GM19452 (cell line): ENCODE results near the gene TSKU.
"Not testable (repeated sequence)": the region's sequence is repeated elsewhere in the genome, so short reads cannot be mapped to it uniquely, and the experiment has no call there.

Experiments used
- ATAC-seq: cut with Tn5 transposase; IDR thresholded peaks from one replicate; pipeline ENCODE4 v1.9.1; 2021; ENCODE audit not compliant: unreplicated experiment

The TSKU gene

DNA sequence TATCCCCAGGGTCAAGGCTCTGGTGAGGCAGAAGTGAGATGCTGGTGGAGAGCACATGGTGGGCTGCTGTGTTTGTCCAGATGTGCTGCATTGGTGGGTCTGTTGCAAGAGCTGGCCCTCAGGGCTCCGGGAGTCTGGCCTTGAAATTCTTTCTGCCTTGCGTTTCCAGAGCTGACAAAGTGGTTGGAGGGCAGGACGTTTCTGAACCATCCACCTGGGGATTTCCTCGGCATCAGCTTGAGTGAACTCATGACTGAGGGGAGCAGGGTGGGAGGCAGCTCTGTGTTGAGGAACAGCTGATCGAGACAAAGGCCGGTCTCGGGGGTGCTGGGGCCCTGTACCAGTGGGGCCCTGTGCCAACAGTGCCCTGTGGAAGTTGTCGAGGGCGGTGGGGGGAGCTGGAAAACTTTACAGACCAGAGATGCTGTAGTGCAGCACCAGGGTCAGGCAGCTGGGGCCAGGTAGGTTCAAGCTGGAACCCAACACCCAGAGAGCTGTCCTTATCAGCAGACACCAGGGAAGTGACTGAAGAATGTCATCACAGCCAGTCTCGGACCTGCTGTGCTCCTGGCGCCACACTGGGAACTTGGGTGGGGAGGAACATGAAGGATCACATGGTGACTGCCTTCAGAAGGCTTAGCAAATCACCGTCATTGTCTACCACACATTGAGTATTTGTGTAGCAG, 4.9 kb downstream of the TSKU start:
- no peak for ATAC-seq

- no peak for ATAC-seq
Measured at GRCh38 chr11:76788661-76789442, 5.7 kb downstream of the TSKU start.

- no peak for ATAC-seq
Measured at GRCh38 chr11:76789443-76789719, 6.2 kb downstream of the TSKU start.

DNA sequence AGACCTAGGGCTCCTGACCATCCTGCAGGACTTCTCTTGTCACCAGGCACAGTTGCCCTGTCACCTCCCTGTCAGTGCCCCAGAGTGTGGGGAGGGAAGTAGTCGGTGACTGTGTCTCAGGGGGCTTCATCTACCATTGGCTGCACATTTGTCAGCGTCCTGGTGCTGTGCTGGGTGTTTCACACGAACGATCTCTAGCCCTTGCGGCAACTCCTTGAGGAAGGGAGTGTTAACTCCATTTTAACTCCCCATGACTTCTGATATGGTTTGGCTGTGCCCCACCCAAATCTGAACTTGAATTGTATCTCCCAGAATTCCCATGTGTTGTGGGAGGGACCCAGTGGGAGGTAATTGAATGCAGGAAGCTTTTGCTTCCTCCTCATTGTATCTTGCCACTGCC, 7.1 kb downstream of the TSKU start:
- ATAC-seq, result no peak

DNA sequence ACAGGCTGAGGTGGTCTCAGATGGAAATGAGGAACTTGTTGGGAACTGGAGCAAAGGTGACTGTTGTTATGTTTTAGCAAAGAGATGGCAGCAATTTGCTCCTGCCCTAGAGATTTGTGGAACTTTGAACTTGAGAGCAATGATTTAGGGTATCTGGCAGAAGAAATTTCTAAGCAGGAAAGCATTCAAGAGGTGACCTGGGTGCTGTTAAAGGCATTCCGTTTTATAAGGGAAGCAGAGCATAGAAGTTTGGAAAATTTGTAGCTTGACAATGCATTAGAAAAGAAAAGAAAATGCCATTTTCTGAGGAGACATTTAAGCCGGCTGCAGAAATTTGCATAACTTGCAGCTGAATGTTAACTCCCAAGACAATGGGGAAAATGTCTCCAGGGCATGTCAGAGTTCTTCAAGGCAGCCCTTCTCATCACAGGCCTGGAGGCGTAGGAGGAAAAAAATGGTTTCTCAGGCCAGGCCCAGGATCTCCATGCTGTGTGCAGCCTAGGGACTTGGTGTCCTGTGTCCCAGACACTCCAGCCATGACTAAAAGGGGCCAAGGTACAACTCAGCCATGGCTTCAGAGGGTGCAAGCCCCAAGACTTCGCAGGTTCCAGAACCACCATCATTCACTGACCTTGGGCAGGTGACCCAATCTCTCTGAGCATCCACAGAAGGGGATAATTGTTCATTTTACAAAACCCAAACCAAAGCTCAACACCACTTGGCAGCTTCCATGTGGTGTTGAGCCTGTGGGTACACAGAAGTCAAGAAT, 8.0 kb downstream of the TSKU start:
- ATAC-seq, result not testable (repeated sequence)

DNA sequence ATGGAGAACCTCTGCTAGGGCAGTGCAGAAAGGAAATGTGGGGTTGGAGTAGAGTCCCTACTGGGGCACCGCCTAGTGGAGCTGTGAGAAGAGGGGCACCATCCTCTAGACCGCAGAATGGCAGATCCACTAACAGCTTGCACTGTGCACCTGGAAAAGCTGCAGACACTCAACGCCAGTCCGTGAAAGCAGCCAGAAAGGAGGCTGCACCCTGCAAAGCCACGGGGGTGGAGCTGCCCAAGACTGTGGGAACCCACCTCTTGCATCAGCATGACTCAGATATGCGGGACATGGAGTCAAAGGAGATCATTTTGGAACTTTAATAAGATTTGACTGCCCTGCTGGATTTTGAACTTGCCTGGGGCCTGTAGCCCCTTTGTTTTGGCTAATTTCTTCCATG, 8.7 kb downstream of the TSKU start:
- ATAC-seq, result no peak

DNA sequence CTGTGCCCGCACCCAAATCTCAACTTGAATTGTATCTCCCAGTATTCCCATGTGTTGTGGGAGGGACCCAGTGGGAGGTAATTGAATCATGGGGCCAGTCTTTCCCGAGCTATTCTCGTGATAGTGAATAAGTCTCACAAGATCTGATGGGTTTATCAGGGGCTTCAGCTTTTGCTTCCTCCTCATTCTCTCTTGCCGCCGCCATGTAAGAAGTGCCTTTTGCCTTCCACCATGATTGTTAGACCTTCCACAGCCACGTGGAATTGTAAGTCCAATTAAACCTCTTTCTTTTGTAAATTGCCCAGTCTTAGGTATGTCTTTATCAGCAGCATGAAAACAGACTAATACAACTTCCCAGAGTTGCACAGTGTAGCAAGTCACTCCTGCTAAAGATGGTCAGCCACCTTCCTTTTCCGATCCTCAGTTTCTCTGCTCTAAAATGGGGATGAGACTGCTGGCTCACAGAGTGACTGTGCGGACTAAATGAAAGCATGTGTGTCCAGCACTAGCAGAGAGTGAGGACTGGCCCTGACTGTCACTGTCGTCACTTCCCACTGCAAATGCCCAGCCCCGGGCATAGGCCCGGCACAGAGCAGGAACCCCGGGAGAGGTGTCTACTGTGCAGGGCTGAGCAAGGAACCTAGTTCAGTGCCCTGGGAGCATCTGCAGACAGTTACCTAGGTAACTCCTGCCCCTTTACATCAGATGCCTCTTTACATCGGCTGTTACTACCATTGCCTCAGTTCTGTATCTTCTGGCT, 9.5 kb downstream of the TSKU start:
- no peak for ATAC-seq

- ATAC-seq, result no peak
Measured at GRCh38 chr11:76793391-76794291, 10.5 kb downstream of the TSKU start.

- no peak for ATAC-seq
Measured at GRCh38 chr11:76794371-76795289, 11.5 kb downstream of the TSKU start.

- ATAC-seq, result no peak
Measured at GRCh38 chr11:76795290-76795935, 12.3 kb downstream of the TSKU start.

- no peak for ATAC-seq
Measured at GRCh38 chr11:76795936-76796441, 12.8 kb downstream of the TSKU start.

- ATAC-seq, result no peak
Measured at GRCh38 chr11:76796511-76797198, 13.5 kb downstream of the TSKU start.

GRCh38 chr11:76797341-76798201, 14.4 kb downstream of the TSKU start:
- ATAC-seq, result no peak

DNA sequence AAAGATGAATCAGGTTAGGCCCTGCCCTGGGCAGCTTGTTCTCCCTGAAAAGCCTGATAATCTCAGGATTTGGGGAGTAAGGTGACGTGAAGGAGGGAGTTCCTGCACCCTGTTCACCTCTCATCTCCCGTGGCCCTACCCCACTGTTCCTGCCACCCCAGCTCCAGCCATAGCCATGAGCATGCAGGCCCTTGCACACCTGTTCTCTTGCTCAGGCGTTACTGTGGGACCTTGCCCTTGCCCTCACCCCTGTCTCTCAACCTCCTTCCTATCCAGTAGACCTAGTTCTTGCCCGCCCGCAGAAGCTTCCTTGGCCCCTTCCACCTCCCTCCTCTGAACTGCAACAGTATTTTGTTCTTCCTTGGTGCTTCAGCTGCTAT, 15.0 kb downstream of the TSKU start:
- ATAC-seq, result no peak

DNA sequence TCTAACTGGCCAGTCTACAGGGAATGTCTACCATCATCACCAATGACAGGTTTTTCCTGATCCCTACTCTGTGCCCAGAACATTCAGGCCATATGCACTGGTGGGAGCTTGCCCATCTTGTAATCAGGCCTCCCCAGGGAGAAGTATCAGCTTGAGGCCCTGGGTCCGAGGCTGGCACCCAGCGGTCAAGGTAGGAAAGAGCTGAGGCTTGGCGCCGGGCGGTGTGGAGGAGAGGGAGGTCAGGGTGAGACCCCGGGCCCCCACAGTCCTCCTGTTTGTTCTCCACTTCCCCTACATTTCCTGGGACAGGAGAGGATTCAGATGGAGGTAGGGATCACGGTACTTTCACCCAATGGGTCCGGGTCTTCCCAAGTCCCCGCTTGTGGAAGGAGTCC, 15.5 kb downstream of the TSKU start:
- no peak for ATAC-seq

GRCh38 chr11:76799066-76799804, 16.1 kb downstream of the TSKU start:
- peak; percentile 83 for ATAC-seq
